GM19023 (cell line): ENCODE measurements around the gene CCZ1B.
"Not testable (repeated sequence)": the region's sequence is repeated elsewhere in the genome, so short reads cannot be mapped to it uniquely, and the experiment has no call there.

Experiments used
- ATAC-seq: cut with Tn5 transposase; IDR thresholded peaks from one replicate; pipeline ENCODE4 v1.9.1; 2021; ENCODE audit warnings: mild to moderate bottlenecking, moderate library complexity; ENCODE audit not compliant: unreplicated experiment

CCZ1B gene

DNA sequence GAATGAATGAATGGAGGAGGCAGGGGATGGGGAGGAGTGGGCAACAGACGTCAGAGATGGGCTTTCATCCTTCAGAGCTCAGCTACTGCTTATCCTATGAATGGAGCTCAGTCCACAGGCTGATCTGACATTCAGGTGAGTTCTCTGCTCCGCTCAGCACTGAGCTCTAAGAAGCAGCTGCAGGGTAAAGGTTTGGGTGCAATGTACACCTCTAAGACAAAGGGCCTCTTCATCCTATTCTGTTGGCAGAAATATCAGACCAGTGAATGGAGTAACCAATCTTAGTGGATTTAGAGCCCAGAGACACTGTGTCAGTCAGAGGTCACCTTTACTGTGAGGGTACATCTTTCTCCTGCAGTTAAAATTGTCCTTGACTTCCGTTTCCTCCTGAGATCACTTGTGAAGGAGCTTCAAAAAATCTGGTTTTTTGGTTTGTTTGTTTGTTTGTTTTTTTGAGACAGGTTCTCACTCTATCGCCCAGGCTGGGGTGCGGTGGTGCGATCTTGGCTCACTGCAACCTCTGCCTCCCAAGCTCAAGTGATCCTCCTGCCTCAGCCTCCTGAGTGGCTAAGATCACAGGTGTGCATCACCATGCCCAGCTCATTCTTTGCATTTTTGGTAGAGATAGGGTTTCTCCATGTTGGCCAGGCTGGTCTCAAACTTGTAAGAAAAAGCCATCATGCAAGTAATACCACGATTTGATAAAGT is 5.1 kb upstream of the CCZ1B start:
- ATAC-seq, result no peak

DNA sequence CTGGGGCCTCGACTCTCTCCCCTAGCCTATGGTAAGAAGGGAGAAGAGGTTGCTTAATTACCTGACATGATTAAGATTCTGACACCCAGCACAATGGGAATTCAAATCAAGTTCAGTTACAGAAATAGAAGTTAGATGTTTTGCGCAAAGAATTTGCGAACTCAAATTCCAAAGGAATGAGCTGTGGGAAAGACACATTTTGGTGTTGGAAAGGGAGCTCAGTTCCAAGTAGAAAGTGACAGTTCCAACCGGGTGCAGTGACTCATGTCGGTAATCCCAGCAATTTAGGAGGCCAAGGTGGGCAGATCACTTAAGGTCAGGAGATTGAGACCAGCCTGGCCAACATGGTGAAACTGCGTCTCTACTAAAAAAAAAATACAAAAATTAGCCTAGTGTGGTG is 4.0 kb upstream of the CCZ1B start:
- ATAC-seq, result not testable (repeated sequence)

DNA sequence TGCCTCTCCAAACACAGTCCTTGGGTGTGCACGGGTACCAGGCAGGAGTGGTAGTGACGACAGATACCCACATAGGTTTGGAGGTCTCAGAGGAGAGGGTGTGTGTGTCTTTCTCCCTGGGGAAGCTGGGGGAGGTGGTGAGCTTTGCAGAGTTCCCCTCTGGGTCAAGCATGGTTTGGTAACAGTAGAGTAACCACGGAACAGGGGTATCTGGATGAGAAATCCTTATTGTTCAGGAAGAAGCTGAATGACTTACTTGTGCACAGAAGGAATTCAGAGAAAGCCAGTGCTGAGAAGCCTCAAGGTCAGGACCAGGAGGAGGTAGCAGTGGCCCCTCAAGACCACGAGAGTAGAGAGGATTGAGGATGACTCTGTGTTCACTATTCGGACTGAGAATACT is 3.5 kb upstream of the CCZ1B start:
- ATAC-seq, result not testable (repeated sequence)

DNA sequence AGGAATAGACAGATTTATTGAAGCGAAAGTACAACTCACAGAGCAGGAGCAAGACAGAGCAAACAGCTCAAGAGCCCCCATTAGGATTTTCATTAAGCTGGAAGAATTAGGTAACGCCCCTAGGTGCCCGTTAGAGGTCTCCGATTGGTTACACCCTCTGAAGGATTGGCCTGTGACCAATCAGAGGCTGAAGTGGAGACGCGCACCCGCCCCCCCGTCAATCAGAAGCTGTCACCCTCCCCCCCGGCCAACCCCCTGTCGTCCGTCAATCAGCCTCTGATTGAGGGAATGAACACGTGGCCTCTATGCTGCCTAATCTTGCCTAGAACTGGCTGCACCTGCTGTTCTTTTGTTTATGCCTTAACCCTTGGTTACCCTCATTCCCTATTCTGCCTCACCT is 1.1 kb upstream of the CCZ1B start:
- not testable (repeated sequence) for ATAC-seq

DNA sequence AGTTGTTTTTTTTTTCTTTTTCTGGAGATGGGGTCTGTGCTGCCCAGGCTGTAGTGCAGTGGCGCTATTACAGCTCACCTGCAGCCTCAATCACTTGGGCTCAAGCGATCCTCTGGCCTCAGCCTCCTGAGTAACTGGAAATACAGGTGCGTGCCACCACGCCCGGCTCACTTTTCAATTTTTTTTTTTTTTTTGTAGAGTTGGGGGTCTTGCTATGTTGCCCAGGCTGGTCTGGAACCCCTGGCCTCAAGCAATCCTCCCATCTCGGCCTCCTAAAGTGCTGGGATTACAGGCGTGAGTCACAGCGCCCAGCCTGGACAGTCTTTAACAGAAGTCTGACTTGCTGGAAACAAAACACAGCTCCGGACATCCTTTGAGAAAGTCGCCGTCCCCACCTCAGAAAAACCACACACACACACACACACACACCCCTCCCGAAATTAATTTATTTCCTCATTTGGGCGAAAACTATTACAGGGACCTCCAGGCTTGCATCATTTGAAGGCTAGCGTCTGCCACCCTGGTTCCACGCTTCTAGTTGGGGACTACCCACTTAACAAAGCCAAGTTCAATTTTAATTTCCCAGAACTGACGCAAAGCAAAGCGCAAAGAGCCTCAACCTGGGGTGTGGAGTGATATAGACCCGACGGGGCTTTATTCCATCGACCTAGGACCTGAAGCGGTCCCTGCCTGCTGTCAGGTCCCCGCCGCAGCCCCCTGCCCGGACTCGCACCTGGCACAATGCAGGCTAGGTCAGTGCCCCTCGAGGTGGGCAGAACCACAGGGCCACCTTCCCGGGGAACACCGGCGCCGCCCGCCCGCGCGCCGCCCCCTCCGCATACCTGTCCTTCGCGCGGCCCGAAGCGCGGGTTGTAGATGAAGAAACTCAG is 594 bp downstream of the CCZ1B start:
- peak; percentile 53 for ATAC-seq

DNA sequence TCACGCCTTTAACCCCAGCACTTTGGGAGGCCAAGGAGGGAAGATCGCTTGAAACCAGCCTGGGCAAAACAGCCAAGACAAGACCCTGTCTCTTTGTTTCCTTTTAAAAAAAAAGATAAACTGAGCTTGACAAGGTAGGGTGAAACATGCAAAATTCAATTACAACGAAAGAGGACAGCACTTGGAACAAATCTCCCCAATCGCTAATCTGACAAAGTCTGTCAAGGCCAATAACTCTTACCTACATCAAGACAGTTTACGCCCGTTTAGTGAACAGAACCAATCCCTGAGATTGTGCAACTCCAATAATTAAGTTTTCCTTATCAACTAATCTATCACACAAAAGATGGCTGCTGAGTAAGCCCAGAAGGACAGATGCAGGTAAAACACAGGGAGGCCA is 4.5 kb downstream of the CCZ1B start:
- ATAC-seq, result not testable (repeated sequence)

DNA sequence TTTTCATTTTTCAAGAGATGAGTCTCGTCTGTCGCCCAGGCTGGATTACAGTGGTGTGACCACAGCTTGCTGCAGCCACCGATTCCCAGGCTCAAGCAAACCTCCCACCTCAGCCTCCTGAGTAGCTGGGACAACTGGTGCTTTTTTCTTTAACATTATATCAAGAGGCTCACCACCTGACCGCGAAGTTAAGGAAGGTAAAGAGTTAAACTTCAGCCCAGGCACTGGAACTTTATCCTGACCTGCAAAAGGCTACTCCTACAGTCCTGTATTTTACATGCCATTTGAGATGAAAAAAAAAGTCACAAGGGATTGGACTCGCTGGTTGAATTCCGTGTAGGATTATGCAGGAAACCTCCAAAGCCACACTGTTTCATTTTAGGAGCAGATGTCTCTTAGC is 10.6 kb downstream of the CCZ1B start:
- not testable (repeated sequence) for ATAC-seq

DNA sequence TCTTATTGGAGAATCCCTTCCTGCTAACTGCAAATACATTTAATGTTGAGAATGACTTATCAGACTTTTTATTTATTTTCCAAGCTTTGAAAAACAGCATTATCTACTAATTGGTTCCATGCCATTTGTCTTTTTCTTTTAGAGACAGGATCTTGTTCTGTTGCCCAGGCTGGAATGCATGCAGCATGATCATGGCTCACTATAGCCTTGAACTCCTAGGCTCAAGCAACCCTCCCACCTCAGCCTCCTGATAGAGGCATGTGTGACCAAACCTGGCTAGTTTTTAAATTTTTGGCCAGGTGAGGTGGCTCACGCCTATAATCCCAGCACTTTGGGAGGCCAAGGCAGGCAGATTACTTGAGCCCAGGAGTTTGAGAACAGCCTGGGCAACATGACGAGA is 13.1 kb downstream of the CCZ1B start:
- not testable (repeated sequence) for ATAC-seq

DNA sequence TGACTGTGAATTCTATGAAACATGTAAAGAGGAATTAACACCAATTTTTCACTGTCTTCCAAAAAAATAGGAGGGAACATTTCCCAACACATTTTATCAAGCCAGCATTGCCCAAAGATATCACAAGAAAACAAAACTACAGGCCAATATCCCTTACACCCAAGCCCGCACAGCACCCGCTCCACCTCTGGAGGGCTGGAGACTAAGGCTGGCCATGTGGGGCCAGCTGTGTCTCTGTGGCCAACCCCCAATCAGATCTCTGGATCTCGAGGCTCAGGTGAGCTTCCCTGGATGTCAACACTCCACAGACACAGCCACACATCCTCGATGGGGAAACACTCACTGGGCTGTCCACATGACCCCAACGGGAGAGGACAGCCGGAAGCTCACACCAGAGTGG is 18.1 kb downstream of the CCZ1B start:
- ATAC-seq, result not testable (repeated sequence)

DNA sequence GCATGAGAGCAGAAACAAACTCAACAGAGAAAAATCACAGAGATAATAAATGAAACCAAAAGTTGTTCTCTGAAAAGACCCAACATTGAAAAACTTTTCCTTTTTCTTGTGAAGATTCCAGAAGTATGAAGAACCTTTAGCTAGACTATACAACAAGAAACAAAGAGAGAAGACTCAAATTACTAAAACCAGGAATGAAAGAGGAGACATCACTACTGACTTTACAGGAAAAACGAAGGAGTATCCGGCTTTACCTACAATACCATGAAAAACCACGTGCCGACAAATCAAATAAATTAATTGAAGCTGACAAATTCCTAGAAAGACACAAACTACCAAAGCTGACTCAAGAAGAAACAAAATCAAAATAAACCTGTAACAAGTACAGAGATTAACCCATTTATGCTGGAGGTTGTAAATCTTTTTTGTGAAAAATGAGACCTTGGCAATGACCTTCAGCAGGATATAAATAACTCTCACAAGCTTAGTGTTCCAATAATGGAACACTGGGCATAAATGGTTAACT is 18.6 kb downstream of the CCZ1B start:
- not testable (repeated sequence) for ATAC-seq

DNA sequence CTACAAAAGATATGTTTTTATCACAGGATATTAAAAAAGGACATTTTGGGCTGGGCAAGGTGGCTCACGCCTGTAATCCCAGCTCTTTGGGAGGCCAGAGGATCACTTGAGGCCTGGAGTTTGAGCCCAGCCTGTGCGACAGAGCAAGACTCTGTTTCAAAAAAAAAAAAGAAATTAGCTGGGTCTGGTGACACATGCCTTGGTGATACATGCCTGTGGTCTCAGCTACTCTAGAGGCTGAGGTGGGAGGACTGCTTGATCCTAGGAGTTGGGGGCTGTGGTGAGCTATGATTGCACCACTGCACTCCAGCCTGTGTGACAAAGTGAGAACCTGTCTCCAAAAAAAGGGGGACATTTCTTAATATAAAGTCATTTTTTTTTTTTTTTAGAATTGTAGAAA is 25.7 kb downstream of the CCZ1B start:
- not testable (repeated sequence) for ATAC-seq

DNA sequence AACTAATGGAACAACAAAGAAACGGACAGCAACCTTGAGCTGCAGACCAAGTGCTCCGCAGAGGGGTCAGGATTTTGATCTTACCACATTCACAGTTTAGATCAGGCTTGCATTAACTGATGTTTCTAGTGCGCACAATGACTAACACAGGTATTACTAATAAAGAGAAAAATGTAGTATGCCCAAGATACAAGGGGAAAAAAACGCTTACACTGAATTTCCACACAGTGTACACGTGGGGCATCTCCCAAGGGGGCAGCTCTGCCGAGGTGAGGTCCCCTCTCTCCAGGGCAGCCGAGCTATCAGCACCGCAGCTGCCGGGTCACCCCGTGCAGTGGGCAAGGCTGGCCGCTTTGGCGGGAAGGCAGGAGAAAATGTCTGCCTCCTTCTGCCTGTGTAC is 26.2 kb downstream of the CCZ1B start:
- ATAC-seq, result not testable (repeated sequence)

DNA sequence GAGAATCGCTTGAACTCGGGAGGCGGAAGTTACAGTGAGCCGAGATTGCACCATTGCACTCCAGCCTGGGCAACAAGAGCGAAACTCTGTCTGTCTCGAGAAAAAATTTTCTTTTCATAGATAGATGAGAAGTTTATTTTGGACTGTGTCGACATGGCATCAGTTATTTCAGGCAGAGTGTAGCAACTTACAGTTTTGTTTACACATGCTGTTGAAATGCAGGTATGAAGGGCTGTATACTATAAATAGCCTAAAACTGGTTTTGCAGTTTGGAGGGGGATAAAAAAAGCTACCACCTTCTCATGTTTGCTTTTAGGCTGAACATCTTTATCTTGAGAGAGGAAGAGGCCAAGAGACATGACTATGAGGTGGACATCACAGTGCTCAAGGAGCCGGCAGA is 28.0 kb downstream of the CCZ1B start:
- ATAC-seq, result not testable (repeated sequence)

DNA sequence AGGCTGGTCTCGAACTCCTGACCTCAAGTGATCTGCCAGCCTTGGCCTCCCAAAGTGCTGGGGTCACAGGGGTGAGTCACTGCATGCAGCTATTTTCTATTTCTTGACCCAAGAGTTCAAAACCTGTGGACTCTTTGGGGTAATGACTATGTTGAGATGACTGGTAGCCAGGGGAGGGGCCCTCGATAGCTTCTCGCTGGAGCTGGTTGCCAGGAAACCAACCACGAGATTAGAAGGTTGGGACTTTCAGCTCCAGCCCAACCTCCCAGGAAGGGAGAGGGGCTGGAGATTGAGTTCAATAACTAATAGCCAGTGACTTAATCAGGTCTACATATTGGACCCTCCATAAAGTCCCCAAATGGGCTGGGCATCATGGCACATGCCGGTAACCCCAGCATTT is 28.9 kb downstream of the CCZ1B start:
- ATAC-seq, result not testable (repeated sequence)

DNA sequence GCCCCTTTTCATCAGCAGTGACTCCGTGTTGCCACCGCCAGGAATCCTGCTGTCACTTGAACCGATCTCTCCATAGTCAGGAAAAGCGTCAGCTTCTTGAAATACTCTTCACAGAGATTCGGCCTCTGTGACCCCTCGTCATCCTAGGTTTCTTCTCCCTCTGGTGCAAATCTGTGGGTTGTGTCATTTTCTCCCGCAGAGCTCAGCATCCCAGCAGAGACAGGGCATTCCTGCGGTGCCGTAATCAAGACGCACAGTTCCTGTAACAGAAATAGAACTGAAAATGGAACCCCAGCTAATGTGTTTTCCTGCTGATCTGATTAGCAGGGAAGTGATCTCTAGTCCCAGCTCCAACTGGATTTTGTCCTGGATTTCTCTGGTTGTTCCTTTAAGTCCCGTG is 31.8 kb downstream of the CCZ1B start:
- not testable (repeated sequence) for ATAC-seq

DNA sequence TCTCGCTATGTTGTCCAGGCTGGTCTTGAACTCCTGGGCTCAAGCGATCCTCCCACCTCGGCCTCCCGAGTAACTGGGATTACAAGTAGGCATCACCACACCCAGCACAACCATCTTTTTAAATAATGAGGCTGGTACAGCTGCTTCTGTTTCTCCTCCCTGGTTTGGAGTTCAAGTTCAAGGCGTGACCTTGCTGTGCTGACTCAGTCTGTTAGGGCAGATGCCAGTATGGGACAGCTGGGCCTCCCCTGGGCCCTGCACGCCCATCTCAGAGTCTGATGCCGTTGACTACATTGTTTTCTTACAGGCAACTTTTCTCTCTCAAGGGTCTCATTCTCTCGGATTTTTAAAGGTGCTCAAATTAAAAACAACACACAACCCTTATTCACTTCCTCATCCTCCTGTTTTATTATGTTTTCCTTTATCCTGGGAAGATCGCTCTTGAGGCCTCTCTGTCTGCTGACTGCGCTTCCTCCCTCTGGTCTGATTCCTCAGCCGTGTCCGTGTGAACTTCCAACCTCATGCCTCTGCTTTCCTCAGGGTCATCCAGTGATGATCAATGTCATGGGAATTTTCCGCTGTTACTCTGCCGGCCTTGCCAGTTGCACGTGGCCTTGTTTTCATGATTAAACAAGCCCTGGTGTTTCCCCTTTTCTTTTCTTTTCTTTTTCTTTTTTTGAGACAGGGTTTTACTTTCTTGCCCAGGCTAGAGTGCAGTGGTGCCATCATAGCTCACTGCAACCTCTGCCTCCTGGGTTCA is 33.8 kb downstream of the CCZ1B start:
- ATAC-seq, result not testable (repeated sequence)

DNA sequence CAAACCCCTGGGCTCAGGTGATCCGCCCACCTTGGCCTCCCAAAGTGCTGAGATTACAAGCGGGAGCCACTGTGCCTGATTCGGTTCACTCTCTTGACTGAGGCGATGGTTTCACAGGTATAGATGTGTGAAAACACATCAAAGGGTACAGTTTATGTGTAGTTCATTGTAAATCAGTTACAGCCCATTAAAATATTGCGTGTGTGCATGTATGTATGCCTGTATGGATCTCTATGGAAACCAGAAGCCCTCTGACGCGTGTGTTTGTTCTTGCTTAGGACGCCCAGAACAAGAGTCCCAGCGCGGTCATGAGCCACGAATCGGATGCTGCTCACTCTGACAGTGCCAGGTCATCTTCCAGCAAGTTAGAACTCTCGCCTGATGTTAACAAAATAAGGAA is 36.7 kb downstream of the CCZ1B start:
- not testable (repeated sequence) for ATAC-seq

DNA sequence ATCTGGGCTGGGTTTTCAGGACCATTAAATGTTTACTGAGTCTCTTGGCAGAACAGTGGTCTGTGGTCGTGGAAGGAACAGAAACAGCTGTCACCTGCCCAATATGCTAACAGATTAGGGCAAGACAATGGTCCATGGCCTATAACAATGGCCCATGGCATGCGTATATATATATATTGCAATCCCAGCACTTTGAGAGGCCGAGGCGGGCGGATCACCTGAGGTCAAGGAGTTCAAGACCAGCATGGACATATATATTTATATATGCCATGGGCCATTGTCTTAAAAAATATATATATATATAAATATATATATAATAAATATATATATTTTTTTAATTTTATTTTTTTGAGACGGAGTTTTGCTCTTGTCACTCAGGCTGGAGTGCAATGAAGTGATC is 44.5 kb downstream of the CCZ1B start:
- ATAC-seq, result not testable (repeated sequence)

DNA sequence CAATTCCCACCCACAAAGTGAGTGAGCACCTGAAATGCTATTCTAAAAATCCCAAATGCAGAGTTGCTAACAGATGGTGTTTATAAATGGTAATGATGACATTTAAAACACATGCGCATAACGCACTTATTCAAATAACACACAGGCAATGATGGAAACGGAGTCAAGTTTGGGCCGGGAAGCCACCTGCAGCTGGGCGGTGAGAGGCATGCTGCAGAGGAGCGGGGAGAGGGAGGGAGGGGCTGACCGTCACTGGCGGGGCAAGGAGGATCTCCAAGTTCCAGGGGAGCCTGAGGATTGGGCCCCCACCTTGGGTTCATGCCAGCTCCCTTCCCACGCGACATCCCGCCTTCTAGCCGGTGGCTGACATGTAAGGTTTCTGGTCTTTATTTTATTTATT is 64.9 kb downstream of the CCZ1B start:
- not testable (repeated sequence) for ATAC-seq

DNA sequence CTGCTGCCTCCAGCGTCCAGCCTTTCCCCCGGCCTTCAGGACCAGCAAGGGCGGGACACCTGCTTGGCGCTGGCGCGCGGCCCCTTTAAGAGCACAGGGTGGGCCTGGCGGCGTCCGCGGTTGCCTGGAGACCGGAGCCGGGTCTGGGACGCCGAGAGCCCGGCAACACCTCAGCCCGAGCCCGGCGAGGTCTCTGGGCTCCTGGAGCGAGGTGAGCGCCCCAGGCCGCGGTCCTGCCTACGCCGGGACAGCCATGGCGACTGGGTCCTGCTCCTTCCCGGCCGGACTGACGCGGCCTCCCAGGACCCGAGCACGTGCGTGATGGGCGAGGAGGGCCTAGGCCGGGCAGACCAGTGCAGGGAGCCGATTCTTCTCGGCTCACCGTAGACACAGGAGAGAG is 72.1 kb downstream of the CCZ1B start, which contains the start of gene RSPH10B2:
Gene RSPH10B2, plus strand, starts transcription at position 140 of the 400 bp plus-strand sequence. CDS start 3,575 bp downstream, outside the sequence.
- ATAC-seq, result not testable (repeated sequence)

DNA sequence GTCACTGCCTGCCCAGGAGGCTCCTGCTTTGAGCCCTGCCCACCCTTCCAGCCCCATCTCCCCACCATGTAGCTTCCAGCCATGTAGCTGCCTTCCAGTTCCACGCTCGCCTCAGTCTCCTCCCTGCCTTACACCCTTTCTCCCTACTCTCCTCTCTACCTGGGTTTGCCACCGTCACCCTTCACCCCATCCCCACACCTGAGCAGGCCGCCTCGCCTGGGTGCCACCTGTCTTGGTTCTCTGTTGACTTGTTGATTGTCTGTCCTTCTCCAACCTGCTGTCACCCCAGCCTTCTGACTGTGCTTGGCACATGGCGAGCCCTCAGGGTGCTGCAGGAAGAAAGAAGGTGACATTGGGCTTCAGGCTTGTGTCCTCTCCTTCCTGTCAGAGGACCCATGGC is 75.9 kb downstream of the CCZ1B start:
- ATAC-seq, result not testable (repeated sequence)
